Esophagus (tissue), 2 donors: ENCODE results near the gene TES. TPM values are rescaled to one million over a fixed set of nuclear protein-coding genes. Genes with fewer than 3 reads are reported as not detected.

Experiments
- H3K27ac ChIP-seq, 2 donors: one replicate each; pipeline ENCODE4 v1.5.1; 2013; ENCODE audit warnings: low read depth in 2 of 2, mild to moderate bottlenecking in 2 of 2, inconsistent platforms in 1 of 2, low read length in 1 of 2, moderate library complexity in 1 of 2
- H3K27me3 ChIP-seq, 2 donors: one replicate each; pipeline ENCODE4 v1.6.1; 2013; ENCODE audit warnings: low read length in 2 of 2, control low read depth in 1 of 2, mild to moderate bottlenecking in 1 of 2; ENCODE audit not compliant: insufficient read depth in 2 of 2, control insufficient read depth in 1 of 2
- H3K36me3 ChIP-seq, 2 donors: one replicate each; pipeline ENCODE4 v1.6.1; 2013; ENCODE audit warnings: low read length in 1 of 2; ENCODE audit not compliant: control insufficient read depth in 2 of 2, insufficient read depth in 2 of 2
- H3K4me1 ChIP-seq, 2 donors: one replicate each; pipeline ENCODE4 v1.6.1; 2013; ENCODE audit warnings: low read length in 1 of 2; ENCODE audit not compliant: control insufficient read depth in 2 of 2, insufficient read depth in 2 of 2
- H3K4me3 ChIP-seq, 2 donors: one replicate each; pipeline ENCODE4 v1.5.1; 2013; ENCODE audit warnings: low read length in 2 of 2, mild to moderate bottlenecking in 2 of 2, low read depth in 1 of 2, moderate library complexity in 1 of 2
- H3K9me3 ChIP-seq, 2 donors: one replicate each; pipeline ENCODE4 v1.6.1; 2013; ENCODE audit warnings: mild to moderate bottlenecking in 2 of 2, low read depth in 1 of 2, low read length in 1 of 2, moderate library complexity in 1 of 2; ENCODE audit not compliant: control insufficient read depth in 2 of 2, insufficient read depth in 1 of 2
- WGBS, 2 donors: extraction: QIAGEN DNeasy Blood & Tissue Kit; methylation state at CpG; one replicate each; pipeline ENCODE4 v1.1.7; 2013; 5-methylcytosine and 5-hydroxymethylcytosine counted together
- polyA plus RNA-seq, 2 donors: library from polyadenylated mRNA; stranded (reverse); fragments of 200-250 nt; gene quantifications; one replicate each; pipeline ENCODE4 v1.2.3, GENCODE V29; 2013
- donor health status: healthy with polysubstance abuse.
- donor health status: Bipolar disorder and iron deficiency.

The TES gene
- polyA plus RNA-seq, 2 donors, result 22.8 to 50.5 TPM

DNA sequence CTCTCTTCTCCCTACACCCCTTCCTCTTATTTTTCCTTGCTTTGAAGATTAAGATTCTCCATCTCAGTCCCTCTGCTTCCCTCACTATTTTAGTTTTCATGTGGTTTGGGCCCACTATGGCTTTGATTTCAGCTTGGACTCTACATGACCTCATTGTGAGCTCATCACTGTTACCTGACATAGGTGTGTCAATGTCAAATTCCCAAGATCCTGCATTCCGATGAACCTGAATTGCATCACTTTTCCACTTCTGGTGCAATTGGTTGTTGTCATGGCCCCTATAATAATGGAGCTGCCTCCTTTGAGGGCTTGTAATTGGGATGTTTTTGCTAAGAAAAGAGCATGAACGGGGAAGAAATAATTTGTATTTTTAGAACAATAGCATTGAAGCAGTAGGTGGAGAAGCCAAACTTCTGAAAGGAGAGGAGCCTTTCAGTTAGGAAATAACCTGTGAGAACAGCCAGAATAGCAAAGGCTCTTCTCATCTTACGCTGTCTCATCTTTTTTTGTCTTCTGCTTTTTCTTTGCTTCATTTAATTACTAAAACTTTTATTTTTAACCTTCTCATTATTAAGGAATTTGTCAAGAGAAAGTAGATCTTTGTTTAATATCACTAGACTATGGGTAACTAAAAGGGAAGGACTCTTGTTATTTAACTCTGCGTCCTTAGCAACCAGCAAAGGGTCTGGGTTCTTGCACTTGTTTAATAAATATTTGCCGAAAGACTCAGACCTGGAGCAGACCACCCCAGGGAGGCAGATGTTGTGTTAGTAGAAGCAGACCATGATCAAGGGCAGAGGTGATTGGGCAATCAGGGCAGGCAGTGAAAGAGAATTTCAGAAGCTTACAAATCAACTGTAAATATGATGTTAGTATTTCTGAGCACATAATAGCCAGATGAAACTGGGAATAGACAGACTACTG lies 95.4 kb downstream of the TES start:
- no peak overlapping the region for H3K27ac ChIP-seq
- H3K4me3 ChIP-seq, result no peak overlapping the region
- WGBS, 2 donors, result 56 to 61% methylated on average over 5 of the region's 5 CpGs
- H3K9me3 ChIP-seq, result no peaks in the 10 kb centered on the region
- no peaks in the 10 kb centered on the region for H3K36me3 ChIP-seq
- H3K4me1 ChIP-seq, result no peaks in the 10 kb centered on the region
- no peaks in the 10 kb centered on the region for H3K27me3 ChIP-seq

DNA sequence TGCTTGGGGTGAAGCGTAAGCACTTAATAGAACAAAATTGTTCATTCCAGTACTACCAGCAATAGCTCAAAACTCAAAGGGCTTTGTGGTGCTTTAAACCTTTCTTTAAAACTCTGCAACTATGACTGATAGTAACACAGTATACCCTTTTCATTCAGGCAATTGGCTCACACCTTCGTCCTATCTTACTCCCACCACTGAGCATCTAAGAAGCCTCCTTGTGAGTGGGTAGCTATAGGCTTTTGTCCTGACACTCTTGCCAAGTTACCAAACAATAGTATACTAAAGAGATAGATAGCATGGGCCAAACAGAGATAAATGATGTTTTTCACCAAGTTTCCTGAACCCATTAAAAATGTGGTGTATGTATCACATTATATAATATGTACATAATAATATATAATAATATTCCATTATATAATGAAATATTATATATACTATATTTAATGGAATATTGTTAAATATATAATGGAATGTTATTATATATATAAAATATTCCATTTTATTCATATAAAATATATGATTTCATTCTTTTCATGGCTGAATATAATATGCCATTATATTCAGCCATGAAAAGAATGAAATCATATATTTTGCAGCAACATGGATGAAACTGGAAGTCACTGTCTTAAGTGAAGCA lies 96.2 kb downstream of the TES start:
- 70 to 81% methylated on average over 2 of the region's 2 CpGs for WGBS, 2 donors
- Histone ChIP-seq H3K36me3 (no peaks in the 10 kb centered on the region), H3K9me3 (no peaks in the 10 kb centered on the region), H3K27me3 (no peaks in the 10 kb centered on the region), H3K4me3 (no peak overlapping the region), H3K27ac (no peak overlapping the region), H3K4me1 (no peaks in the 10 kb centered on the region)

DNA sequence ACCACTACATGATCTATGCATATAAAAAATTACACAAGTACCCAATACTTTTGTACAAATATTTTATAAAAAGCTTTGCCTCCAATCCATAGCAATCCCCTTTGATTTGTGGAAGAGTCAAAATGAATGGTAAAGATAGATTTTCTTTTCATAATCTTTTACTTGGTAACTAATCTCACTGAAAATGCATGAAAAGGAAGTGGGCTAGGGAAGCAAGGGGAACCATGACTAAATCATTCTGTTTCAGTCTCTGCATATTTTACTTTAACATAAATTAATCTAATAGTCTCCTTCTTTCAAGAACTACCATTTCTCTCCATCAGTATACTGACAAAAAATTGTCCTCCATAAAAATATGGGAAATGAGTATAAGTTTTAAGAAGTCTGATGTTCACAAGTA lies 96.9 kb downstream of the TES start:
- H3K36me3 ChIP-seq, result no peaks in the 10 kb centered on the region
- no peak overlapping the region for H3K4me3 ChIP-seq

More for the DNA sequence above, 96.9 kb downstream of the TES start:
- H3K9me3 ChIP-seq, result no peaks in the 10 kb centered on the region
- no peak overlapping the region for H3K27ac ChIP-seq
- no peaks in the 10 kb centered on the region for H3K4me1 ChIP-seq
- no peaks in the 10 kb centered on the region for H3K27me3 ChIP-seq

Other genes with a start within 250 kb of the TES start
- under 1 TPM; 0.16 TPM for gene TFEC, start 179.8 kb upstream of the TES start, polyA plus RNA-seq